ENCODE data around the gene PLSCR5. TPM values are rescaled to one million over a fixed set of nuclear protein-coding genes. Genes with fewer than 3 reads are reported as not detected.

The PLSCR5 gene
- total RNA-seq, 6 experiments from 2014 or later = not detected

- no peak for DNase-seq
- 56% methylated on average over 1 of the region's 1 CpG for WGBS (ENCODE audit: insufficient coverage, low coverage, low lambda C conversion rate, missing lambda C conversion rate)
- no peak for ATAC-seq
- Histone ChIP-seq H3K36me3 (no peaks in the 10 kb centered on the region), H3K4me3 (no peak overlapping the region), H3K27me3 (no peaks in the 10 kb centered on the region), H3K27ac (no peak overlapping the region), H3K9me3 (no peaks in the 10 kb centered on the region), H3K4me1 (peaks cover 0 to 23% (median 0%) of the 10 kb centered on the region in 4 donors)
- intact Hi-C loops (cut with DNase I) = no loop called here
- no peak for TF ChIP-seq CTCF (IDR thresholded peaks at IDR 0.05)
- no peak for TF ChIP-seq POLR2A (IDR thresholded peaks at IDR 0.05)
Observed at GRCh38 chr3:146546366-146546965, 58.7 kb downstream of the PLSCR5 start.

- peaks cover 0 to 37% (median 2%) of the 10 kb centered on the region in 4 donors for H3K4me1 ChIP-seq
- TF ChIP-seq POLR2A (IDR thresholded peaks at IDR 0.05) (no peak), CTCF (IDR thresholded peaks at IDR 0.05) (no peak)
- no peaks in the 10 kb centered on the region for H3K27me3 ChIP-seq
- peak overlapping the region; percentile 95 to 98 (median 97) for H3K27ac ChIP-seq
- 54% methylated on average over 8 of the region's 8 CpGs for WGBS (ENCODE audit: insufficient coverage, low coverage, low lambda C conversion rate, missing lambda C conversion rate)
- H3K9me3 ChIP-seq = no peaks in the 10 kb centered on the region
- no peaks in the 10 kb centered on the region for H3K36me3 ChIP-seq
- DNase-seq (no peak), ATAC-seq (no peak)
- intact Hi-C loops (cut with DNase I) = no loop called here
- peak overlapping the region; percentile 58 to 80 (median 80) for H3K4me3 ChIP-seq
Observed at GRCh38 chr3:146544929-146545528, 60.1 kb downstream of the PLSCR5 start.

GRCh38 chr3:146544002-146544928, 60.9 kb downstream of the PLSCR5 start, which contains the start of gene PLSCR1:
PLSCR1 (minus strand) TSS chr3:146544607; CDS start chr3:146536552, 8,055 bp downstream.
- DNase-seq = peak; percentile 88 to 95 (median 94)
- no peaks in the 10 kb centered on the region for H3K27me3 ChIP-seq
- 0% methylated on average over 15 of the region's 51 CpGs for WGBS (ENCODE audit: insufficient coverage, low coverage, low lambda C conversion rate, missing lambda C conversion rate)
- intact Hi-C loops (cut with DNase I) = no loop called here
- H3K27ac ChIP-seq = peak within 1 kb of the TSS; percentile 95 to 98 (median 97)
- H3K4me1 ChIP-seq = peaks cover 0 to 45% (median 5%) of the 10 kb centered on the region in 4 donors
- peak; percentile 94 for TF ChIP-seq POLR2A (IDR thresholded peaks at IDR 0.05)
- TF ChIP-seq CTCF (IDR thresholded peaks at IDR 0.05) = no peak
- H3K4me3 ChIP-seq = peak within 1 kb of the TSS; percentile 58 to 80 (median 80)
- ATAC-seq = peak; percentile 83 to 94 (median 89)
- no peaks in the 10 kb centered on the region for H3K9me3 ChIP-seq
- H3K36me3 ChIP-seq = no peaks in the 10 kb centered on the region

- DNase-seq = no peak
- TF ChIP-seq CTCF (IDR thresholded peaks at IDR 0.05) = no peak
- no peak for TF ChIP-seq POLR2A (IDR thresholded peaks at IDR 0.05)
- 1% methylated on average over 7 of the region's 10 CpGs for WGBS (ENCODE audit: insufficient coverage, low coverage, low lambda C conversion rate, missing lambda C conversion rate)
- Histone ChIP-seq H3K27me3 (no peaks in the 10 kb centered on the region), H3K36me3 (no peaks in the 10 kb centered on the region), H3K27ac (peak overlapping the region; percentile 95 to 98 (median 97)), H3K4me1 (peaks cover 0 to 51% (median 5%) of the 10 kb centered on the region in 4 donors), H3K9me3 (no peaks in the 10 kb centered on the region), H3K4me3 (peak overlapping the region; percentile 58 to 80 (median 80))
- intact Hi-C loops (cut with DNase I) = no loop called here
- ATAC-seq = peak; percentile 27 to 48 (median 38)
Observed at GRCh38 chr3:146543461-146544001, 61.6 kb downstream of the PLSCR5 start.
